Effector CD4-positive, alpha-beta T cell (primary cell): ENCODE results near the gene IL36A.

Experiments
- DNase-seq: peaks from one replicate; pipeline ENCODE4 v3.0.0-alpha.2; 2020

Gene IL36A

GRCh38 chr2:113007250-113007649 lies 2.0 kb downstream of the IL36A start:
- DNase-seq = no peak

GRCh38 chr2:113009622-113010021 lies 4.4 kb downstream of the IL36A start:
- DNase-seq = no peak

- no peak for DNase-seq
These were observed 4.8 kb downstream of the IL36A start for GRCh38 chr2:113010088-113010487.

GRCh38 chr2:113011108-113011507 lies 5.8 kb downstream of the IL36A start:
- no peak for DNase-seq

GRCh38 chr2:113012436-113013335 lies 7.4 kb downstream of the IL36A start:
- DNase-seq = no peak

- no peak for DNase-seq
These were observed 8.0 kb downstream of the IL36A start for GRCh38 chr2:113013336-113013661.

- DNase-seq = no peak
These were observed 8.8 kb downstream of the IL36A start for GRCh38 chr2:113014067-113014466.

- DNase-seq = no peak
These were observed 9.8 kb downstream of the IL36A start for GRCh38 chr2:113015042-113015441.

- no peak for DNase-seq
These were observed 10.4 kb downstream of the IL36A start for GRCh38 chr2:113015655-113016054.

GRCh38 chr2:113018509-113018908 lies 13.2 kb downstream of the IL36A start:
- no peak for DNase-seq

GRCh38 chr2:113021312-113021711 lies 16.1 kb downstream of the IL36A start:
- no peak for DNase-seq

- no peak for DNase-seq
These were observed 19.5 kb downstream of the IL36A start for GRCh38 chr2:113024764-113025163.

GRCh38 chr2:113025737-113026136 lies 20.5 kb downstream of the IL36A start:
- DNase-seq = no peak

GRCh38 chr2:113027691-113028090 lies 22.4 kb downstream of the IL36A start:
- DNase-seq = no peak

- DNase-seq = no peak
These were observed 22.9 kb downstream of the IL36A start for GRCh38 chr2:113028112-113028511.

- DNase-seq = no peak
These were observed 27.5 kb downstream of the IL36A start for GRCh38 chr2:113032737-113033136.

GRCh38 chr2:113034016-113034415 lies 28.8 kb downstream of the IL36A start:
- no peak for DNase-seq

- DNase-seq = no peak
These were observed 31.5 kb downstream of the IL36A start for GRCh38 chr2:113036763-113037162.

- DNase-seq = no peak
These were observed 33.0 kb downstream of the IL36A start for GRCh38 chr2:113038291-113038690.

GRCh38 chr2:113039158-113039557 lies 33.9 kb downstream of the IL36A start:
- DNase-seq = no peak

GRCh38 chr2:113039719-113040118 lies 34.5 kb downstream of the IL36A start:
- DNase-seq = no peak

- no peak for DNase-seq
These were observed 36.6 kb downstream of the IL36A start for GRCh38 chr2:113041871-113042270.

- no peak for DNase-seq
These were observed 41.2 kb downstream of the IL36A start for GRCh38 chr2:113046465-113046864.

GRCh38 chr2:113050921-113051895 lies 45.9 kb downstream of the IL36A start:
- DNase-seq = no peak
